Type B pancreatic cell (in vitro differentiated cells): Measurements from ENCODE around the gene PHLPP1. TPM values are rescaled to one million over a fixed set of nuclear protein-coding genes. Genes with fewer than 3 reads are reported as not detected.

Experiments
- DNase-seq: peaks from one replicate; pipeline ENCODE4 v3.0.0; 2021; ENCODE audit warnings: mixed read lengths; ENCODE audit not compliant: unreplicated experiment; ENCODE audit errors: extremely low spot score
- H3K27ac Mint-ChIP-seq: 2 replicates; pipeline ENCODE4 v1.8.0; 2021; ENCODE audit warnings: mild to moderate bottlenecking, mixed read lengths
- H3K27me3 Mint-ChIP-seq: 2 replicates; pipeline ENCODE4 v1.8.0; 2021; ENCODE audit warnings: mixed read lengths
- H3K36me3 Mint-ChIP-seq: 2 replicates; pipeline ENCODE4 v1.8.0; 2021; ENCODE audit warnings: mixed read lengths
- H3K4me1 Mint-ChIP-seq: one replicate; pipeline ENCODE4 v1.8.0; 2021; ENCODE audit warnings: mixed read lengths; ENCODE audit not compliant: unreplicated experiment
- H3K4me3 Mint-ChIP-seq: 2 replicates; pipeline ENCODE4 v1.8.0; 2021; ENCODE audit warnings: mild to moderate bottlenecking, mixed read lengths
- H3K9me3 Mint-ChIP-seq: 2 replicates; pipeline ENCODE4 v1.8.0; 2021; ENCODE audit warnings: mixed read lengths
- total RNA-seq: library from RNA; stranded (reverse); gene quantifications from 2 replicates; pipeline ENCODE4 v1.2.1, GENCODE V29; 2021; ENCODE audit warnings: low replicate concordance
- TF ChIP-seq, protein P1 (sequence below): fragments of 200-600 bp; sonication (generic); conservative IDR thresholded peaks from 2 replicates; pipeline ENCODE4 v1.5.0; 2021; ENCODE audit warnings: antibody characterized with exemption, mild to moderate bottlenecking

PHLPP1 gene
- total RNA-seq, 1 donor from 2014 or later: 28.5 TPM

DNA sequence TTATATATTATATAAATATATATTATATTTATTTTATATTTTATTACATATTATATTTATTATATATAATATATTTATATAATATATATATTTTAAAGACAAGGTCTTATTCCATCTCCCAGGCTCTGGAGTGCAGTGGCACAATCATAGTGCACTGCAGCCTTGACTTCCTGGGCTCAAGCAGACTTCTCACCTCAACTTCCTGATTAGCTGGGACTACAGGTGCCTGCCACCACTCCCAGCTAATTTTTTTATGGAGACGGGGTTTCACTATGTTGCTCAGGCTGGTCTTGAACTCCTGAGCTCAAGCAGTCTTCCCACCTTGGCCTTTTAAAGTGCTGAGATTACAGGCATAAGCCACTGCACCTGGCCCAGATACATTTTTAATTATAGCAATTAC is 110.0 kb downstream of the PHLPP1 start:
- no peaks in the 10 kb centered on the region for H3K9me3 Mint-ChIP-seq
- no peak overlapping the region for H3K27ac Mint-ChIP-seq
- H3K4me3 Mint-ChIP-seq: no peak overlapping the region
- no peaks in the 10 kb centered on the region for H3K36me3 Mint-ChIP-seq
- DNase-seq: no peak
- TF ChIP-seq, protein P1, sequence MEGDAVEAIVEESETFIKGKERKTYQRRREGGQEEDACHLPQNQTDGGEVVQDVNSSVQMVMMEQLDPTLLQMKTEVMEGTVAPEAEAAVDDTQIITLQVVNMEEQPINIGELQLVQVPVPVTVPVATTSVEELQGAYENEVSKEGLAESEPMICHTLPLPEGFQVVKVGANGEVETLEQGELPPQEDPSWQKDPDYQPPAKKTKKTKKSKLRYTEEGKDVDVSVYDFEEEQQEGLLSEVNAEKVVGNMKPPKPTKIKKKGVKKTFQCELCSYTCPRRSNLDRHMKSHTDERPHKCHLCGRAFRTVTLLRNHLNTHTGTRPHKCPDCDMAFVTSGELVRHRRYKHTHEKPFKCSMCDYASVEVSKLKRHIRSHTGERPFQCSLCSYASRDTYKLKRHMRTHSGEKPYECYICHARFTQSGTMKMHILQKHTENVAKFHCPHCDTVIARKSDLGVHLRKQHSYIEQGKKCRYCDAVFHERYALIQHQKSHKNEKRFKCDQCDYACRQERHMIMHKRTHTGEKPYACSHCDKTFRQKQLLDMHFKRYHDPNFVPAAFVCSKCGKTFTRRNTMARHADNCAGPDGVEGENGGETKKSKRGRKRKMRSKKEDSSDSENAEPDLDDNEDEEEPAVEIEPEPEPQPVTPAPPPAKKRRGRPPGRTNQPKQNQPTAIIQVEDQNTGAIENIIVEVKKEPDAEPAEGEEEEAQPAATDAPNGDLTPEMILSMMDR: no peak
- H3K27me3 Mint-ChIP-seq: no peaks in the 10 kb centered on the region
- H3K4me1 Mint-ChIP-seq: peaks cover 5% of the 10 kb centered on the region

DNA sequence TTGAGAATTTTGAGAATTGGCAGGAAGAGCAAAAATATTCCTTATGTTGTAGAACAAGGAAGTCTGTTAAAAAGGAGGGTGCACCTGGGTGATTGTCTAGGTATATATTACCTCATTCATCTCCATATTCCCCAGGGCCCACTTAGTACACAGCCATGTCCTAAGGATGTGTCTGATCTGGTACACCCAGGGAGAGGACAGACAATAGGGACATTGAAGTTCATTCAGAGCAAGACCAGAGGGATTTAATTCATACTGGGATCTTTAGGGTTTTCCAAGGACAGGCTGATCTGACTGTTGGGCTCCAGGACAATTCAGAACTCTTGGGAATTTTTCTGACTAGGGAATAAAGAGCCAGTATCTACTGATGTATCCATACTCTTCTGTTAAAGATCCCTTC is 112.1 kb downstream of the PHLPP1 start:
- Mint-ChIP-seq H3K36me3 (peaks cover 6% of the 10 kb centered on the region), H3K9me3 (no peaks in the 10 kb centered on the region), H3K4me3 (no peak overlapping the region), H3K4me1 (peaks cover 14% of the 10 kb centered on the region), H3K27me3 (no peaks in the 10 kb centered on the region), H3K27ac (peak overlapping the region; percentile 10)
- no peak for DNase-seq
- TF ChIP-seq, protein P1: no peak

DNA sequence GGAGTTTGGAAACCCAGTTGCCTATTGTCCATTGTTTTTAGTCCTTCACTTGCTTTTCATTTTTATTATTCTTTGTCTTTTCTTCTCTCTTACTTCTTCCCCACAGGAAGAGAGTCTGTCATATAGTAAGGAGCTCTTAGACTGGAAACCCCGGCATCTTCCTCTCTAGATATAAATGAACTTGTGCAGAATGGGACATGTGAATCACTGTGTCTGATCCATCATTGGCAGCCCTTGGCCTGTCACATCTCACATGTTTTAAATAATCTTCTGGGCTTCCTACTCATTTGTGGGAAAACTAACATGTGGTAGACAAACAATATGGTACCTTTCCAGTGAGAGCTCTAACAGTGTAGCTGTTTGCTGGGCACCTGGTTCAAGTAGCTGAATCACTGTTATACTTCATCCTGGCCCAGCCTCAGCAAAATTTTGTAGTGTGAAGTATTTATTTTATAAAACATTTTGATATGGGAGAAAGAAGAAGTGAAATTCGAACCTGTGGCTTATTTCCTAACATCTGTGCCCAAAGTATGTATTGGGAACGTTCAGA is 112.8 kb downstream of the PHLPP1 start:
- Mint-ChIP-seq H3K27me3 (no peaks in the 10 kb centered on the region), H3K4me1 (peaks cover 16% of the 10 kb centered on the region), H3K9me3 (no peaks in the 10 kb centered on the region), H3K4me3 (no peak overlapping the region), H3K36me3 (peaks cover 6% of the 10 kb centered on the region), H3K27ac (no peak overlapping the region)
- DNase-seq: no peak
- TF ChIP-seq, protein P1: no peak

DNA sequence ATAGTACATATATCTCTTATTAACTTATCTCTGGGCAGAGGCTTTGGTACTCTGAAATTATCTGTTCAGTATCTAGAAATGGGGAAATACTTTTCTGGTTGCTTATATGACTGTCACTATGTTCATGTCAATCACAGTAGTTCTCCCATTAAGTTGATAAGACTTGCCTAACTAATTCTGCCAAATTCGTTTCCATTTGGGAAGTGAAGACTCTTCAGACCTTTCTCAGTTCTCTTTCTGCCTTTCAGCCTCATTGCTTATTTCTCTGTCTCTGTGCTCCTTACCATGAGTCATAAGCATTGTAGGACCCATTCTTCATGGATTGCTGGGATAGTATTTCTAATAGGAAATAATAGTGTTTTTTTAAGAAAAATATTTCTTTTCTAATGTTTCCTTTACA is 113.5 kb downstream of the PHLPP1 start:
- TF ChIP-seq, protein P1: no peak
- DNase-seq: no peak
- H3K27me3 Mint-ChIP-seq: no peaks in the 10 kb centered on the region
- H3K4me3 Mint-ChIP-seq: no peak overlapping the region
- H3K4me1 Mint-ChIP-seq: peaks cover 16% of the 10 kb centered on the region
- no peaks in the 10 kb centered on the region for H3K9me3 Mint-ChIP-seq
- peaks cover 6% of the 10 kb centered on the region for H3K36me3 Mint-ChIP-seq
- no peak overlapping the region for H3K27ac Mint-ChIP-seq

DNA sequence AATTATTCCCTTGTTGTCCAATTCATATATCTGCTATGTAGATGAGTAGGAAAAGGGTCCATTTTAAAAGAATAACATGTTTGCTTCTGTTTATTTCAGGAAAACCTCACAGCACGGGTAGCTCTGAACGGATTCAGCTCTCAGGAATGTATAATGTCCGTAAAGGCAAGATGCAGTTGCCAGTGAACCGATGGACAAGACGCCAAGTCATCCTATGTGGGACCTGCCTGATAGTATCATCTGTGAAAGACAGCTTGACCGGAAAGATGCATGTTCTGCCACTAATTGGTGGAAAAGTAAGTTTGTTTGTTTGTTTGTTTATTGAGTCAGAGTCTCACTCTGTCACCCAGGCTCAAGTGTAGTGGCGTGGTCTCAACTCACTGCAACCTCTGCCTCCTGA is 114.6 kb downstream of the PHLPP1 start:
- peaks cover 16% of the 10 kb centered on the region for H3K4me1 Mint-ChIP-seq
- TF ChIP-seq, protein P1: no peak
- DNase-seq: no peak
- no peaks in the 10 kb centered on the region for H3K9me3 Mint-ChIP-seq
- no peaks in the 10 kb centered on the region for H3K27me3 Mint-ChIP-seq
- H3K27ac Mint-ChIP-seq: no peak overlapping the region
- no peak overlapping the region for H3K4me3 Mint-ChIP-seq
- H3K36me3 Mint-ChIP-seq: peaks cover 9% of the 10 kb centered on the region

DNA sequence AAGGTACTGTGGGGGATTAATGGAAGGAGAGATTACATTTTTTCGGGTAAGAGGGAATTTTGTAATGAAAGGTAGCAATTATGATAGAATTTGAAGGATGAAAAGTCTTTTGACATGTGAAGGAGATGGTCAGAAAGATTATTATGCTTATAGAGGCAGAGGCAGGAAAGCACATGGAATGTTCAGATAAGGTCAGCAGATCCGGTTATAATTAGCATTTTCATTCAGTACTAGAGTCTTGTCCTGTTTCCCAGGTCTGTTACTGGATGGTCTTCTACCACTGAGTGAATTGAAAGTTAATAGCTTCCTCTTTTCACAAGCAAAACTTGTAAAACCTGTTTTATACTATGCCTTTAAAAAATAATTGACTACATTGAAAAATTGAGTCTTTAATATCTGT is 116.9 kb downstream of the PHLPP1 start:
- Mint-ChIP-seq H3K9me3 (no peaks in the 10 kb centered on the region), H3K4me1 (peaks cover 12% of the 10 kb centered on the region), H3K27me3 (no peaks in the 10 kb centered on the region), H3K27ac (peak overlapping the region; percentile 58), H3K4me3 (peak overlapping the region; percentile 14), H3K36me3 (peaks cover 9% of the 10 kb centered on the region)
- TF ChIP-seq, protein P1: no peak
- DNase-seq: no peak
